Measurements from ENCODE around the gene PAX1. TPM values are rescaled to one million over a fixed set of nuclear protein-coding genes. Genes with fewer than 3 reads are reported as not detected.

Gene PAX1
- total RNA-seq, 1 donor from 2014 or later: not detected

- no peak overlapping the region for H3K27ac ChIP-seq (replicated peaks)
- H3K27me3 ChIP-seq (ENCODE audit: low read depth): peaks cover 25% of the 10 kb centered on the region
- peak overlapping the region; percentile 17 for H3K4me3 ChIP-seq
- intact Hi-C loops (cut with micrococcal nuclease): no loop called here
- TF ChIP-seq CTCF (IDR thresholded peaks at IDR 0.05; ENCODE audit: borderline replicate concordance): no peak
- no peaks in the 10 kb centered on the region for H3K4me1 ChIP-seq
- no peaks in the 10 kb centered on the region for H3K9me3 ChIP-seq (replicated peaks)
- no peaks in the 10 kb centered on the region for H3K36me3 ChIP-seq
- no peak for DNase-seq
These were observed 23.5 kb upstream of the PAX1 start for GRCh38 chr20:21681922-21682318.

- H3K36me3 ChIP-seq: no peaks in the 10 kb centered on the region
- peaks cover 28% of the 10 kb centered on the region for H3K27me3 ChIP-seq (ENCODE audit: low read depth)
- TF ChIP-seq CTCF (IDR thresholded peaks at IDR 0.05; ENCODE audit: borderline replicate concordance): no peak
- intact Hi-C loops (cut with micrococcal nuclease): no loop called here
- H3K4me1 ChIP-seq: no peaks in the 10 kb centered on the region
- H3K4me3 ChIP-seq: no peak overlapping the region
- no peak for DNase-seq
- no peaks in the 10 kb centered on the region for H3K9me3 ChIP-seq (replicated peaks)
- H3K27ac ChIP-seq (replicated peaks): no peak overlapping the region
These were observed 22.9 kb upstream of the PAX1 start for GRCh38 chr20:21682521-21682954.

GRCh38 chr20:21684671-21685070 is 20.8 kb upstream of the PAX1 start:
- Histone ChIP-seq H3K9me3 (replicated peaks) (no peaks in the 10 kb centered on the region), H3K27me3 (ENCODE audit: low read depth) (peaks cover 36% of the 10 kb centered on the region), H3K27ac (replicated peaks) (no peak overlapping the region), H3K4me1 (no peaks in the 10 kb centered on the region), H3K36me3 (no peaks in the 10 kb centered on the region), H3K4me3 (no peak overlapping the region)
- intact Hi-C loops (cut with micrococcal nuclease): no loop called here
- DNase-seq: no peak
- TF ChIP-seq CTCF (IDR thresholded peaks at IDR 0.05; ENCODE audit: borderline replicate concordance): no peak

GRCh38 chr20:21685981-21686380 is 19.5 kb upstream of the PAX1 start:
- TF ChIP-seq CTCF (IDR thresholded peaks at IDR 0.05; ENCODE audit: borderline replicate concordance): no peak
- intact Hi-C loops (cut with micrococcal nuclease): no loop called here
- H3K27me3 ChIP-seq (ENCODE audit: low read depth): peaks cover 41% of the 10 kb centered on the region
- H3K36me3 ChIP-seq: no peaks in the 10 kb centered on the region
- H3K27ac ChIP-seq (replicated peaks): no peak overlapping the region
- DNase-seq: no peak
- H3K4me3 ChIP-seq: no peak overlapping the region
- no peaks in the 10 kb centered on the region for H3K9me3 ChIP-seq (replicated peaks)
- H3K4me1 ChIP-seq: no peaks in the 10 kb centered on the region

GRCh38 chr20:21693322-21693721 is 12.1 kb upstream of the PAX1 start:
- H3K36me3 ChIP-seq: no peaks in the 10 kb centered on the region
- no peaks in the 10 kb centered on the region for H3K9me3 ChIP-seq (replicated peaks)
- no peak for DNase-seq
- no peaks in the 10 kb centered on the region for H3K4me1 ChIP-seq
- TF ChIP-seq CTCF (IDR thresholded peaks at IDR 0.05; ENCODE audit: borderline replicate concordance): no peak
- no peak overlapping the region for H3K27ac ChIP-seq (replicated peaks)
- intact Hi-C loops (cut with micrococcal nuclease): no loop called here
- no peak overlapping the region for H3K4me3 ChIP-seq
- H3K27me3 ChIP-seq (ENCODE audit: low read depth): peaks cover 95% of the 10 kb centered on the region

Measured in left ventricle myocardium inferior (tissue), 1 donor.